Activated T-cell treated with anti-CD3 and anti-CD28 coated beads, Interleukin-2, amount 50 U/mL, for 72 hours (primary cell): Measurements from ENCODE around the gene BHMT2. TPM values are rescaled to one million over a fixed set of nuclear protein-coding genes. Genes with fewer than 3 reads are reported as not detected.
A peak's percentile ranks its signal among the peaks of the same experiment; 100 is the strongest.

ENCODE experiments used
- ATAC-seq, 2 donors: fragments of 150-1000 bp; cut with Tn5 transposase; replicated peaks in 1 of 2; 2 replicates each; pipeline ENCODE4 v1.10.0; 2021; ENCODE audit warnings: moderate library complexity in 2 of 2, mild to moderate bottlenecking in 1 of 2
- DNase-seq, 2 donors: peaks; one replicate each; pipeline ENCODE4 v3.0.0; 2021 to 2022; ENCODE audit warnings: mixed read lengths in 1 of 2
- H3K27ac Mint-ChIP-seq: one replicate; pipeline ENCODE4 v1.8.0; 2022; ENCODE audit warnings: mild to moderate bottlenecking, moderate library complexity, mixed read lengths
- H3K27me3 Mint-ChIP-seq: one replicate; pipeline ENCODE4 v1.8.0; 2022; ENCODE audit warnings: low read depth, mixed read lengths
- H3K36me3 Mint-ChIP-seq, 2 donors: one replicate each; pipeline ENCODE4 v1.8.0; 2022; ENCODE audit warnings: mixed read lengths in 2 of 2, mild to moderate bottlenecking in 1 of 2; ENCODE audit not compliant: insufficient read depth in 2 of 2
- H3K4me1 Mint-ChIP-seq: one replicate; pipeline ENCODE4 v1.8.0; 2022; ENCODE audit warnings: low read depth, mixed read lengths
- H3K4me3 Mint-ChIP-seq, 2 donors: one replicate each; pipeline ENCODE4 v1.8.0; 2022; ENCODE audit warnings: mild to moderate bottlenecking in 2 of 2, mixed read lengths in 2 of 2, moderate library complexity in 2 of 2
- H3K9me3 Mint-ChIP-seq, 2 donors: one replicate each; pipeline ENCODE4 v1.8.0; 2022; ENCODE audit warnings: mixed read lengths in 2 of 2
- total RNA-seq, 2 donors: library from RNA; stranded (reverse); gene quantifications; one replicate each; pipeline ENCODE4 v1.2.3, GENCODE V29; 2022

The BHMT2 gene
- total RNA-seq, 2 donors from 2014 or later = not detected

DNA sequence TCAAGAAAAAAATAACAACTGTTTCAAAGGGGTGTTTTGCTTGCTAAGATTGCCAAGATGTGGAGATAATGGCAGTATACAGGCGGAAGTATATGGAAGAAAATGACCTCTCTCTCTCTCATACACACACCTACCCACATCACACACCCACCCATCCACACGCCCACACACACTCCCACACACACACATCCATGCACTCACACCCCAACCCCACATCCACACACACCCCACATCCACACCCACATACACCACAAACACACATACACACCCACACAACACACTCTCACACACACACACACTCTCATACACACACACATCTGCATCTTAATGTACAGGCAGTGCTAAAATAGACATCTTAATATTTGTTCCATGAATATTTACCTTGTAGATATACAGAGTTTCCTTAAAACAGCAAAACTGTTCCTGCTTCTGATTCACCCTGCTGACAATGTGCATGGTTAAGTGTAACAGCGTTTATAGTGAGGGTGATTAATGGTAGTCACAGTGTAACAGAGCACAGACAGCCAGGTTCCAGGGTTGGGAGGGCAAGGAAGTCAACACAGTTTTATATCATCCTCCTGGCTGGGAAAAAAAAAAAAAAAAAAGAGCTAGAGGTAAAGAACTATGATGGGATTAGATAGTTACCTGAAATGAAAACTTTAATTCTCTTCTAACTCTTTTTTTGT, 8.3 kb downstream of the BHMT2 start:
- Mint-ChIP-seq H3K4me1 (peaks cover 5% of the 10 kb centered on the region), H3K27ac (no peak overlapping the region), H3K27me3 (no peaks in the 10 kb centered on the region), H3K4me3 (no peak overlapping the region), H3K36me3 (no peaks in the 10 kb centered on the region), H3K9me3 (no peaks in the 10 kb centered on the region)
- no peak for DNase-seq
- ATAC-seq = no peak

DNA sequence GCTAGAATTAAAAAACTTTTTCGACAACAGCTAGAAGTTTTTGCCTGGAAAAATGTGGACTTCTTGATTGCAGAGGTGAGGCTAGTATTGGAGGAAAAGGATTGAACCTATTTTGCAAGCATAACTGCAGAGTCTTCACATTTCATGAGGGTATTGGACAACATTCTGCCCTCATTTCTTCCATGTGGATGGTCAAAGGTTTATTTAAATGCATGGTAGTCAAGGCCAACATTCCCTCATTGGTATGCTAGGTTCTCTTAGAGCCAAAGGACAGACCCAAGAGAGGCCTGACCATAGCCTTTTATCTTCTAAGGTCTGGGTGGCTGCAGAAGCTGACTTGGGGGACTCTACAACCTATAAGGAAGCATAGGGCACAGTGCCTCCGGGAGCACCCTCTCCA, 11.2 kb downstream of the BHMT2 start:
- DNase-seq (no peak), ATAC-seq (no peak)
- no peak overlapping the region for H3K27ac Mint-ChIP-seq
- no peaks in the 10 kb centered on the region for H3K4me1 Mint-ChIP-seq
- no peaks in the 10 kb centered on the region for H3K27me3 Mint-ChIP-seq
- no peaks in the 10 kb centered on the region for H3K9me3 Mint-ChIP-seq
- no peaks in the 10 kb centered on the region for H3K36me3 Mint-ChIP-seq
- no peak overlapping the region for H3K4me3 Mint-ChIP-seq

DNA sequence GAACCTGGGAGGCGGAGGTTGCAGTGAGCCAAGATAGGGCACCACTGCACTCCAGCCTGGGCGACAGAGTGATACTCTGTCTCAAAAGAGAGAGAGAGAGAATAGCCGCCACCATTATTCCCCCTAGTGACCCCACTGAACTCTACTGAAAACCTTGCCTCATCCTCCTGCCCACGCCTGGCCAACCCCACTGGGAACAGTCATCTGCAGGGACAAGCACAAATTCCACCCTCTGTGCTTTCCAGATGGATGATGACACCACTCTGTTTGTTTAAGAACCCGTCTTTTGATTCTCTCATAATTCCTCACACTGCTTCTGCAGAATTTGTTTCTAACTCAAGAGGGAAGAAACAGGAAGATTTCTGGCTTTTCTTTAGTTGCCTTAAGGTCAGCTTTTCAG, 12.2 kb downstream of the BHMT2 start:
- no peak for ATAC-seq
- no peaks in the 10 kb centered on the region for H3K36me3 Mint-ChIP-seq
- no peak overlapping the region for H3K4me3 Mint-ChIP-seq
- H3K27me3 Mint-ChIP-seq = no peaks in the 10 kb centered on the region
- no peaks in the 10 kb centered on the region for H3K9me3 Mint-ChIP-seq
- H3K27ac Mint-ChIP-seq = no peak overlapping the region
- H3K4me1 Mint-ChIP-seq = no peaks in the 10 kb centered on the region
- DNase-seq = no peak

DNA sequence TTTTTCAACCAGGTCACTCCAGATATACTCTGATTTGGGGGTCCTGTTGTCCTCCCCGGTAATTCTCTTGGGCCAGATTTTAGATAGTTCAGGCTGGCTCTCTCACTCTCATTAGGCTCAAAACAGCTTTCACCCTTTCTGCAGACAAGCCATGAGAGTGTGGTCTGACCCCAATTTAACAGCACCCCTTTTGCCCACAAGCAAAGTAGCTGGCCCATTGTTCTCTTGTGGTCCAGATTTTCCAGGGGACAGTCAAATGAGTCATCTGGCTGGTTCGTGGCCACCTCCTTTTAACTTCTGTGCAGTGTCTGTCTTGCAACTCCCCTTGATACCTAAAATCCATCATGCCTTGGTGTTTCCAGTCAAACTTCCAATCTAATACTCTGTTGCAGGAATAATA, 16.5 kb downstream of the BHMT2 start:
- H3K4me3 Mint-ChIP-seq = no peak overlapping the region
- no peak overlapping the region for H3K27ac Mint-ChIP-seq
- H3K36me3 Mint-ChIP-seq = no peaks in the 10 kb centered on the region
- H3K9me3 Mint-ChIP-seq = no peaks in the 10 kb centered on the region
- no peak for DNase-seq
- ATAC-seq = no peak
- H3K4me1 Mint-ChIP-seq = no peaks in the 10 kb centered on the region
- peaks cover 6% of the 10 kb centered on the region for H3K27me3 Mint-ChIP-seq

DNA sequence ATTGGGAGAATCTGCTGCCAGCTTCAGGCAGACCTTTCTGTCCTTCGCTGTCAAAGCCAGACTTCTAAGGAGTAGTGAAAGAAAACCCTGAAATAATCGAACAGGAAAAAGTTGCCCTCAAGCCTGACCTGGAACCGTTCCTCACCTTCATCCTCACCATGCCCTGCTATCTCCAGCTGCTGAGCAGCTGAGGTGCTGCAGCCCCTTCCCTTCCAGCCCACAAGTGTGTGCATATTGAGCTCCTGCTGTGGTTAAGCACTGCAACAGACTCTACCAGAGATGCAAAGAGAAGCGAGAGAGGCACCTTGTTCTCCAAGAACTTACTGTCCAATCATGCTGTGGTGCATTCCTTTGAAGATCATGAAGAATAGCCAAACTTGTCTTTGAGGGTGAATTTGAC, 18.9 kb downstream of the BHMT2 start:
- Mint-ChIP-seq H3K9me3 (no peaks in the 10 kb centered on the region), H3K27ac (no peak overlapping the region), H3K27me3 (peaks cover 6% of the 10 kb centered on the region), H3K36me3 (no peaks in the 10 kb centered on the region), H3K4me3 (no peak overlapping the region), H3K4me1 (no peaks in the 10 kb centered on the region)
- ATAC-seq (no peak), DNase-seq (no peak)

DNA sequence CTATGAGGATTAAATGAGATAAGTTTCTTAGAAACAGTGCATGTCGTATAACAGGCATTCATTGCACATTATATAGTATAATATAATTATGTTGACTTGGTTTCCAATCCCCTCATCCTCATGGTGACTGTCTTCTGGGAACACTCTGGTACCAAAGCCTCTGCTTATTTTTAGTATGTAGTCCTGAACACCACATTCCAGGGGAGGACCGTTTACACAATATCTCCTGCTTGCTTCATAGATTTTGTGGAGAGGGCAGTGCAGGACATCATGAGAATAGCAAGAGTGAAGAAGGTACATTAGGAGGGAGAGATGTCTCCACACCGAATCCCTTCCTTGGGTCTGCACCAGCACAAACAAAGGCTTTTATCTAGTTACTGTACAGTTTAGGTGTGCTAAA, 21.5 kb downstream of the BHMT2 start:
- ATAC-seq = no peak
- Mint-ChIP-seq H3K4me3 (no peak overlapping the region), H3K36me3 (peaks cover 2% of the 10 kb centered on the region in 2 donors), H3K9me3 (peaks cover 2% of the 10 kb centered on the region in 2 donors), H3K27ac (no peak overlapping the region), H3K4me1 (no peaks in the 10 kb centered on the region), H3K27me3 (peaks cover 6% of the 10 kb centered on the region)
- no peak for DNase-seq

DNA sequence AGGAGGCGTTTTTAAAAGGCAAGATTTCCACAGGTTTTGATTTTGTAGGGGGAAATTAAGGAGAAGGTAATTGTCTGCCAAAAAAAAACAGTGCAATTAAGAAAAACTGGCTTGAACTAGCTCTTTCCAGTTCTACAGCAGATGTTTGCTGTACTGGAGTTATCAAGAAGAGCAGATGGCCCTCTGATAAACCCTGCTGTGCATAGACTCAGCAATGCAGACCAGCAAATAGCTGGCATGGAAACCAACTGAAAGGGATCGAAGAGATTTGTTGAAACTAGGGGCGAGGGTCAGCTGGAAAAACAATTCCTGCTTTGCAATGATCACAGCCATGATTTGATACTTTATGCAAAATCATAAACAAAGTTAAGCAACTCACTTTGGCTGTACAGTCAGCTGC, 24.2 kb downstream of the BHMT2 start:
- H3K36me3 Mint-ChIP-seq = peaks cover 2% of the 10 kb centered on the region in 2 donors
- no peak overlapping the region for H3K4me3 Mint-ChIP-seq
- DNase-seq (no peak), ATAC-seq (no peak)
- peaks cover 6% of the 10 kb centered on the region for H3K27me3 Mint-ChIP-seq
- no peak overlapping the region for H3K27ac Mint-ChIP-seq
- peaks cover 2% of the 10 kb centered on the region in 2 donors for H3K9me3 Mint-ChIP-seq
- H3K4me1 Mint-ChIP-seq = no peaks in the 10 kb centered on the region

DNA sequence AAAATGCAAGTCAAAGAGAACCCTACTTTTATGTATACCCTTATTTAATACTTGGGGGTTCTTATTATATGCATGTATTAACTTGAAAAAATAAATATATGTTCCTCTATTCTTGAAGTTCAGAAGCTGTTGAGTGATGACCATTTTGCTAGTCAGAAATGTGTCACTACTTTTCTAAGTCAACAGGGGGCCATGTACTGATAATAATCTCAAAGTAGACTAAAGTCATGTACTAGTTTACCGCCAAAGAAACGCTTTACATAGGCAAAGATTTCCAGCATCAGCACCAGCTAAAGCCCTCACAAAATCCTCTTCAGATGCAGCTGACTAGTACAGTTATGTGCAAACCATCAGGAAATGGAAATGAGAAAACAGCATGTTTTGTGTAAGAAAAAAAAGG, 36.3 kb downstream of the BHMT2 start:
- H3K27ac Mint-ChIP-seq = no peak overlapping the region
- ATAC-seq (no peak), DNase-seq (no peak)
- H3K4me3 Mint-ChIP-seq = no peak overlapping the region
- H3K9me3 Mint-ChIP-seq = no peaks in the 10 kb centered on the region
- H3K27me3 Mint-ChIP-seq = peaks cover 52% of the 10 kb centered on the region
- H3K36me3 Mint-ChIP-seq = no peaks in the 10 kb centered on the region
- no peaks in the 10 kb centered on the region for H3K4me1 Mint-ChIP-seq

DNA sequence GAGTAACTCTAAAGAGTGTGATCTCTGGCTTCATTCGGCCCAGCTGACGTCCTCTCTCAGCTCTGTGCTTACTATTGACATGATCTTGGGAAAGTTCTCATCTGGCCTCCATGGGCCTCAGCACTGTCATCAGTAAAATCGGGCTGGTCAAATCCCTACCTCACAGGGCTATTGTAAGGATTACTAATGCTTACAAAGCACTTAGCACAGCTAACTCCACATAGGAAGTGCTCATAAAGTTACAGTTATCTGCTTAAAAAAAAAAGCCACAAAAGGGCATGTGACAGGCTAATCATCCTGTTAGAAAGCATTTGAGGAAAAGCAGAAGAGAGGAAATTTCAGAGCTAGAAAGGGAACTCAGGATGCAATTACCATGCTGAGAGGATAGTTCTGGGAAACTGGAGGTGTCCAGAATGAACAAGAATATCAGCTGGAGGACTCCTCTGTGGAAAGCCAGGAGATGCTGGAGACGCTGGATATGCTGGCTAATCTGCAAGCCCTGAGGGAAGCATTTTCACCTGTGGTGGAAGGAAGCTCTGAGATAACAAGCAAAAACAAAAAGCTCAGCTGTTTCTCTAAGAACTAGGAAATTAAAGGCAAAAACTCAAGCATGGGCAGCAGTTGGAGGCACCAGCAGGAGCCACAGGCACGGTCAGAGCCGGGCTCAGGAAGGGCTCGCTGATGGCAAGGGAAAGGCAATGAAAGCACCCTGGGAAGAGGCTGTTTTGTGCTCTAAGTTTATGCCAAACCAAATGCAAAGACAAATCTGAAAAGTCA, 37.6 kb downstream of the BHMT2 start:
- H3K4me3 Mint-ChIP-seq = no peak overlapping the region
- H3K27ac Mint-ChIP-seq = no peak overlapping the region
- ATAC-seq = no peak
- H3K36me3 Mint-ChIP-seq = no peaks in the 10 kb centered on the region
- no peaks in the 10 kb centered on the region for H3K4me1 Mint-ChIP-seq
- H3K9me3 Mint-ChIP-seq = no peaks in the 10 kb centered on the region
- DNase-seq = no peak
- H3K27me3 Mint-ChIP-seq = peaks cover 66% of the 10 kb centered on the region

DNA sequence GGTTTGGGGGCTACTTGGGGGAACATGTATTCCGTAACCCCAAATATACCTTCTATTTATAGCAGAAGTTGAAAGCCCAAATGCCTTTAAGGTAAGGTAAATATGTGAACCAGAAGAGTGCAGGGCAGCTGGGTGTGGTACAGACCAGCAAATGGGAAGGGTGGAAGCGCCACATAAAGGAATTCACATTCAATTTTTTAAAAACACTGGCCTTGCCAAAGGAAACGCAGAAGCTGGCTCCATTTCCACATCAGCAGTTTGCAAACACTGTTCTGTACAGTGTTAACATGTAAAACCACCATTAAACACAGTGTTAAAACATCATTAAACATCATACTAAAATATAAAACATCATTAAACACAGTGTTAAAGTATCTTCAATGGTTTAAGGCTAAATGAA, 38.5 kb downstream of the BHMT2 start:
- Mint-ChIP-seq H3K4me1 (no peaks in the 10 kb centered on the region), H3K4me3 (no peak overlapping the region), H3K36me3 (no peaks in the 10 kb centered on the region), H3K9me3 (no peaks in the 10 kb centered on the region), H3K27me3 (peaks cover 74% of the 10 kb centered on the region), H3K27ac (no peak overlapping the region)
- no peak for ATAC-seq
- DNase-seq = no peak

DNA sequence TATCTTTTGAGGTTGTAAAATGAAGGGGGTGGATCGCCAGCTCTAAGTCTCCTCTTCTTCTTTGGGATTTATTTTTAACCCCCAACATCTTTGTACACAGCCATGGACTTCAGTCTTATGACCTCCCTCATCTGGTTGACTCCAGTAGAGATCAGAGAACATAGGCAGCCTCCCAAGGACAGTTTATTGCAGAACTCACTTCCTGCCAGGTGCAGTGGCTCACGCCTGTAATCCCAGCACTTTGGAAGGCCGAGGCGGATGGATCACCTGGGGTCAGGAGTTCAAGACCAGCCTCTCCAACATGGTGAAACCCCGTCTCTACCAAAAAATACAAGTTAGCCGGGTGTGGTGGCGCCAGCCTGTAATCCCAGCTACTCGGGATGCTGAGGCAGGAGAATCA, 39.2 kb downstream of the BHMT2 start:
- Mint-ChIP-seq H3K36me3 (no peaks in the 10 kb centered on the region), H3K27me3 (peaks cover 74% of the 10 kb centered on the region), H3K4me1 (no peaks in the 10 kb centered on the region), H3K27ac (no peak overlapping the region), H3K4me3 (no peak overlapping the region), H3K9me3 (no peaks in the 10 kb centered on the region)
- ATAC-seq = no peak
- no peak for DNase-seq

DNA sequence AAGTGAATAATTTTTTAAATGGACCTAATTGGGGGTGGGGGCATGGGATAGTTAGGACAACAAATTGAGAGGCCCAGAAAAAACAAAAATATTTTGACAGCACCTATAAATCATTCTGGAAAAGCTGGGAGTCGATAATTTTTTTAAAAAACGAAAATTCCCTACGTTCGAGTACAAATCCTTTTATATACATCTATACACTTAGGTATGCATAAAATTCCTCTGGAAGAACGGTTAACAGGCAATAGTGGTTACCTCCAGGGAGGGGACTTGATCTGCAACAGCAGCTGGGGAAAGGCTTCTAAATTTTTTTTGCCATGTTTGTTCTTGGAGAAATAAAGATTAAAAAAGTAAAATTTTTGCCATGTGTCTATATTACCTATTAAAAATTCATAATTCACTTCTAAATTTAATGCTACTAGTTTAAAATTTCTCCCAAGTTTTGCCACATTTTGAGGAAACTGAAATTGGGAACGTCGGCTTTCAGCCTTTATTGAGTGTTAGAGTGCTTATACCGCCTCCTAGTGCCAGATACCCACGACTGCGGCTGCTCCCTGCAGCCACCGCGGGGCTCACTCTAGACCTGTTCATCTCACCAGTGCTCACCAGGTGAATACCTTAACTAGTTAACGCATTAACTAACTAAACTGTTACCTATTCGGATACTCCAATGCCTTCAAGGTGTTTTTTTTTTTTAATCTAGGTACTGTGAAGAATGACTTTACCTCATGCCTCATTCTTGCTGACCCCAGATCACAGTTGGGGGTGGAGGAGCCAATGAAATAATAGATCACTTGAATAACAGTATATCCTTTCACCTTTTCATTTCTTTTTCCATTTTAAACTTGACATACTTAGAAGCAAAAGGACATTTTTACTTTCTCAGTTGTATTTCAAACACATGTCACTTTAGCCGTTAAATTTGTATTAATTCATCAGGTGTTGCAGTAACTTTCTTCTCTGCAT, 40.2 kb downstream of the BHMT2 start:
- peak; percentile 69 to 70 for ATAC-seq
- peak; percentile 35 to 37 for DNase-seq
- Mint-ChIP-seq H3K27ac (no peak overlapping the region), H3K9me3 (no peaks in the 10 kb centered on the region), H3K27me3 (peaks cover 73% of the 10 kb centered on the region), H3K4me1 (no peaks in the 10 kb centered on the region), H3K4me3 (no peak overlapping the region), H3K36me3 (no peaks in the 10 kb centered on the region)

DNA sequence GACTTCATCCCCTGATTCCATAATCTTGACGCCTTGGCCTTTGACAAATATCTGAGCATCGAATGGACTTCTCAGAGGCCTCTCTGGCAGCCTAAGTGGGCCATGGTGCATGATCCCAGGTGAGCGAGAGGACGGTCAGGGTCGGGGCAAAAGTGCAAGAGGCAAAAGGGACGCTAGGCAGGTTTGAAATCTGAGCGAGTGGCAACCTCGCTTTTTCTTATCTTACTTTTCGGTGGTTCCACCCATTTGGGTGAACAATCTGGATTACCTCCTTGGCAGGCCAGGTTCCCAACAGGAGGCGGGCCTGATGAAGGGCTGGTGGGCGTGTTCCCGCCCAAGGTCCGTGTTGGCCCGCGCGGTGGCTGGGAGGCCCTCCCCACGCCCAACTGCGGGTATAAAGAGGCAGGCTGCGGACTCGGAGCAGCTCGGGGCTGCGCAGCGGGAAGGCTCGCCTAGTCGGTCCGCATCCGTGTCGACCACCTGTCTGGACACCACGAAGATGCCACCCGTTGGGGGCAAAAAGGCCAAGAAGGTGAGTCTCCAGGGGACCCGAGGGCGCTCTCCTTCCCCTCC, 41.9 kb downstream of the BHMT2 start, which contains the start of gene BHMT:
Gene BHMT, plus strand, starts transcription at position 423 of the 573 bp plus-strand sequence. Its CDS starts 77 bp downstream, at position 500.
- DNase-seq = no peak
- no peak for ATAC-seq
- H3K4me3 Mint-ChIP-seq = peak within 1 kb of the TSS in 1 of 2 donors; percentile 20
- H3K27me3 Mint-ChIP-seq = peaks cover 65% of the 10 kb centered on the region
- H3K27ac Mint-ChIP-seq = no peak within 1 kb of the TSS
- no peaks in the 10 kb centered on the region for H3K4me1 Mint-ChIP-seq
- no peaks in the 10 kb centered on the region for H3K36me3 Mint-ChIP-seq
- H3K9me3 Mint-ChIP-seq = no peaks in the 10 kb centered on the region
